ENCODE results near the gene HSF5.

- TF ChIP-seq GATA2 (IDR thresholded peaks at IDR 0.05; ENCODE audit: low read depth, low read length) (no peak), GATA3 (IDR thresholded peaks at IDR 0.05; ENCODE audit: low read depth, low read length) (no peak)
Measured at GRCh38 chr17:58446086-58446485, 42.1 kb downstream of the HSF5 start.

All from SH-SY5Y (cell line).